H7 (cell line): Measurements from ENCODE around the gene ALDH1A1. TPM values are rescaled to one million over a fixed set of nuclear protein-coding genes. Genes with fewer than 3 reads are reported as not detected.
"Not testable (repeated sequence)": the region's sequence is repeated elsewhere in the genome, so short reads cannot be mapped to it uniquely, and the experiment has no call there.

Experiments
- DNase-seq: peaks from one replicate; pipeline ENCODE4 v3.0.0; 2012
- H3K27me3 ChIP-seq: 2 replicates; pipeline ENCODE4 v1.6.0; 2011; ENCODE audit warnings: mild to moderate bottlenecking, low read length; ENCODE audit not compliant: control insufficient read depth, insufficient read depth
- H3K36me3 ChIP-seq: replicated peaks from 2 replicates; pipeline ENCODE4 v1.5.1; 2011; ENCODE audit warnings: low read length; ENCODE audit not compliant: control insufficient read depth, insufficient read depth
- H3K4me3 ChIP-seq: 2 replicates; pipeline ENCODE4 v1.5.1; 2011; ENCODE audit warnings: low read depth, mild to moderate bottlenecking, control low read depth, low read length, moderate library complexity; ENCODE audit not compliant: insufficient read depth
- total RNA-seq: library from RNA; depleted of rRNA; stranded (reverse); fragments of >200 nt; shearing (Covaris generic); gene quantifications from 2 replicates; pipeline ENCODE4 v1.2.3, GENCODE V29; 2014

The ALDH1A1 gene
- total RNA-seq, 1 experiment from 2014 or later: 1.6 TPM

- Histone ChIP-seq H3K36me3 (no peaks in the 10 kb centered on the region), H3K27me3 (no peaks in the 10 kb centered on the region), H3K4me3 (no peak overlapping the region)
- no peak for DNase-seq
These were observed 10.4 kb downstream of the ALDH1A1 start for GRCh38 chr9:72942451-72942850.

GRCh38 chr9:72939581-72939980, 13.3 kb downstream of the ALDH1A1 start:
- H3K36me3 ChIP-seq, DNase-seq, H3K27me3 ChIP-seq, H3K4me3 ChIP-seq: not testable (repeated sequence)

GRCh38 chr9:72937545-72937944, 15.3 kb downstream of the ALDH1A1 start:
- Histone ChIP-seq H3K36me3 (no peaks in the 10 kb centered on the region), H3K27me3 (no peaks in the 10 kb centered on the region), H3K4me3 (no peak overlapping the region)
- no peak for DNase-seq

- no peak for DNase-seq
- H3K36me3 ChIP-seq: no peaks in the 10 kb centered on the region
- H3K27me3 ChIP-seq: no peaks in the 10 kb centered on the region
- H3K4me3 ChIP-seq: no peak overlapping the region
These were observed 16.2 kb downstream of the ALDH1A1 start for GRCh38 chr9:72936679-72937078.

GRCh38 chr9:72936266-72936665, 16.6 kb downstream of the ALDH1A1 start:
- no peak overlapping the region for H3K4me3 ChIP-seq

GRCh38 chr9:72935595-72935994, 17.3 kb downstream of the ALDH1A1 start:
- no peak for DNase-seq
- Histone ChIP-seq H3K4me3 (no peak overlapping the region), H3K27me3 (no peaks in the 10 kb centered on the region)

More at GRCh38 chr9:72936266-72936665, 16.6 kb downstream of the ALDH1A1 start:
- Histone ChIP-seq H3K36me3 (no peaks in the 10 kb centered on the region), H3K27me3 (no peaks in the 10 kb centered on the region)
- no peak for DNase-seq

GRCh38 chr9:72933730-72934665, 18.9 kb downstream of the ALDH1A1 start:
- no peak for DNase-seq
- no peak overlapping the region for H3K4me3 ChIP-seq
- no peaks in the 10 kb centered on the region for H3K27me3 ChIP-seq
- no peaks in the 10 kb centered on the region for H3K36me3 ChIP-seq

More at GRCh38 chr9:72935595-72935994, 17.3 kb downstream of the ALDH1A1 start:
- no peaks in the 10 kb centered on the region for H3K36me3 ChIP-seq

- no peak for DNase-seq
- Histone ChIP-seq H3K27me3 (no peaks in the 10 kb centered on the region), H3K4me3 (no peak overlapping the region), H3K36me3 (no peaks in the 10 kb centered on the region)
These were observed 20.2 kb downstream of the ALDH1A1 start for GRCh38 chr9:72932619-72933018.

GRCh38 chr9:72931897-72932296, 21.0 kb downstream of the ALDH1A1 start:
- Histone ChIP-seq H3K27me3 (no peaks in the 10 kb centered on the region), H3K4me3 (no peak overlapping the region), H3K36me3 (no peaks in the 10 kb centered on the region)
- DNase-seq: no peak

- no peaks in the 10 kb centered on the region for H3K27me3 ChIP-seq
- H3K36me3 ChIP-seq: no peaks in the 10 kb centered on the region
- no peak for DNase-seq
- no peak overlapping the region for H3K4me3 ChIP-seq
These were observed 21.4 kb downstream of the ALDH1A1 start for GRCh38 chr9:72931437-72931836.

GRCh38 chr9:72930828-72931227, 22.0 kb downstream of the ALDH1A1 start:
- Histone ChIP-seq H3K27me3 (no peaks in the 10 kb centered on the region), H3K36me3 (no peaks in the 10 kb centered on the region), H3K4me3 (no peak overlapping the region)
- DNase-seq: peak; percentile 30

GRCh38 chr9:72929542-72929941, 23.3 kb downstream of the ALDH1A1 start:
- no peak overlapping the region for H3K4me3 ChIP-seq
- no peaks in the 10 kb centered on the region for H3K36me3 ChIP-seq
- no peak for DNase-seq
- no peaks in the 10 kb centered on the region for H3K27me3 ChIP-seq

GRCh38 chr9:72928042-72928507, 24.8 kb downstream of the ALDH1A1 start:
- no peak overlapping the region for H3K4me3 ChIP-seq
- DNase-seq: no peak
- H3K27me3 ChIP-seq: no peaks in the 10 kb centered on the region
- H3K36me3 ChIP-seq: no peaks in the 10 kb centered on the region

GRCh38 chr9:72926506-72926905, 26.3 kb downstream of the ALDH1A1 start:
- H3K36me3 ChIP-seq: no peaks in the 10 kb centered on the region
- H3K4me3 ChIP-seq: no peak overlapping the region
- no peaks in the 10 kb centered on the region for H3K27me3 ChIP-seq
- DNase-seq: no peak

GRCh38 chr9:72925891-72926290, 27.0 kb downstream of the ALDH1A1 start:
- DNase-seq: no peak
- no peaks in the 10 kb centered on the region for H3K36me3 ChIP-seq
- no peak overlapping the region for H3K4me3 ChIP-seq
- no peaks in the 10 kb centered on the region for H3K27me3 ChIP-seq
